Left ventricle myocardium inferior (tissue), 1 donor: ENCODE measurements around the gene HIP1R. TPM values are rescaled to one million over a fixed set of nuclear protein-coding genes. Genes with fewer than 3 reads are reported as not detected.

Source experiments
- DNase-seq: peaks from one replicate; pipeline ENCODE4 v3.0.0-alpha.2; 2020
- H3K27ac ChIP-seq: fragments of 200-600 bp; replicated peaks from 2 replicates; pipeline ENCODE4 v1.8.0; 2021
- H3K27me3 ChIP-seq: fragments of 200-600 bp; 2 replicates; pipeline ENCODE4 v1.8.0; 2021; ENCODE audit warnings: low read depth
- H3K36me3 ChIP-seq: fragments of 200-600 bp; 2 replicates; pipeline ENCODE4 v1.8.0; 2021
- H3K4me1 ChIP-seq: fragments of 200-600 bp; 2 replicates; pipeline ENCODE4 v1.8.0; 2021
- H3K4me3 ChIP-seq: fragments of 200-600 bp; 2 replicates; pipeline ENCODE4 v1.8.0; 2021; ENCODE audit warnings: mild to moderate bottlenecking, moderate library complexity
- H3K9me3 ChIP-seq: fragments of 200-600 bp; replicated peaks from 2 replicates; pipeline ENCODE4 v1.8.0; 2021
- CTCF ChIP-seq: fragments of 200-600 bp; IDR thresholded peaks from 2 replicates; pipeline ENCODE4 v1.8.0; 2021; ENCODE audit warnings: antibody characterized with exemption, mild to moderate bottlenecking, borderline replicate concordance
- intact Hi-C: fragments of 100-400 bp; cut with micrococcal nuclease; formaldehyde crosslinking; loops from one replicate; pipeline ENCODE4 v1.11.0; 2022
- total RNA-seq: library from RNA; stranded (reverse); fragmentation: NEBNext Ultra II Directional; extraction: Animal tissue kit (Norgen Biotek cat#: 25700); gene quantifications from one replicate; pipeline ENCODE4 v1.2.1, GENCODE V29; 2021
- donor health status: DM: no; HTN: yes; CAD: no; lungs with severe emphysema.

HIP1R gene
- total RNA-seq, 1 donor from 2014 or later, result 11.2 TPM

- Histone ChIP-seq H3K27ac (peak overlapping the region; percentile 94), H3K36me3 (peaks cover 41% of the 10 kb centered on the region), H3K4me3 (peak overlapping the region; percentile 16), H3K27me3 (no peaks in the 10 kb centered on the region), H3K9me3 (no peaks in the 10 kb centered on the region), H3K4me1 (peaks cover 97% of the 10 kb centered on the region)
- intact Hi-C loops, result no loop called here
- peak; percentile 81 for DNase-seq
- peak; percentile 67 for TF ChIP-seq CTCF
These were observed 32.6 kb downstream of the HIP1R start for GRCh38 chr12:122867691-122868461.

DNA sequence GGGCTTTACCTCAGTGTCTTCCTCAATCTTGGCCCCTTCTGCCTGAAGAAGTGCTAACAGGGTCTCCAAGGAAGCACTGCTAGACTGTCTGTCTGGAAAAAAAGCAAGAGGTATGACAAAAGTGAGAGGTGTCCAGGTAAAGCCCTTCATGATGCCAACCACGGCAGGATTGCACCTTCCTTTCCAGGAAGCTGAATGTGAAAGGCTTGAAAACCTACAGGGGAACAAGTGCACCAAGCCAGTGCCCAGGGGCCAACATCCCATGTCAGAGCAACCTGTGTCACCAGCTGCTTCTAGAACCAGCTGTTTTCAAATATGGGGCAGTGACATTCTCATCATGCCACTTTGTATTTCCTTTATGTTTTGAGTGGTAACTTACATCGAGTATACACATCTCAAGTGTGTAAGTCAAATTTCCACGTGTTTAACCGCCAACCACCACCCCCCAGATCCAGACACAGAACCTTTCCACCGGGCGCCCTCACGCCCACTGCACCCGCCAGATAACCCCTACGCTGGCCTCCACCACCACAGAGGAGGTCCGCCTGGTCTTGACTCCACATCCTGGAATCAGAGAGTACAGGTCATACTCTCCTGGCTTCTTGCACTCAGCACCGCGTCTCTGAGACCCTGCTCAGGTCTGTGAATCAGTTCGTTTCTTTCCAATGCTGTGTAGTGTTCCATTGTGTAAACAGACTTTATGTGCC, 33.4 kb downstream of the HIP1R start:
- H3K4me3 ChIP-seq, result peak overlapping the region; percentile 16
- no peaks in the 10 kb centered on the region for H3K9me3 ChIP-seq
- no peaks in the 10 kb centered on the region for H3K27me3 ChIP-seq
- intact Hi-C loops, result no loop called here
- peaks cover 41% of the 10 kb centered on the region for H3K36me3 ChIP-seq
- peak overlapping the region; percentile 94 for H3K27ac ChIP-seq
- no peak for TF ChIP-seq CTCF
- no peak for DNase-seq
- peaks cover 97% of the 10 kb centered on the region for H3K4me1 ChIP-seq

- no peak for DNase-seq
These were observed 34.1 kb downstream of the HIP1R start for GRCh38 chr12:122869207-122869973.

DNA sequence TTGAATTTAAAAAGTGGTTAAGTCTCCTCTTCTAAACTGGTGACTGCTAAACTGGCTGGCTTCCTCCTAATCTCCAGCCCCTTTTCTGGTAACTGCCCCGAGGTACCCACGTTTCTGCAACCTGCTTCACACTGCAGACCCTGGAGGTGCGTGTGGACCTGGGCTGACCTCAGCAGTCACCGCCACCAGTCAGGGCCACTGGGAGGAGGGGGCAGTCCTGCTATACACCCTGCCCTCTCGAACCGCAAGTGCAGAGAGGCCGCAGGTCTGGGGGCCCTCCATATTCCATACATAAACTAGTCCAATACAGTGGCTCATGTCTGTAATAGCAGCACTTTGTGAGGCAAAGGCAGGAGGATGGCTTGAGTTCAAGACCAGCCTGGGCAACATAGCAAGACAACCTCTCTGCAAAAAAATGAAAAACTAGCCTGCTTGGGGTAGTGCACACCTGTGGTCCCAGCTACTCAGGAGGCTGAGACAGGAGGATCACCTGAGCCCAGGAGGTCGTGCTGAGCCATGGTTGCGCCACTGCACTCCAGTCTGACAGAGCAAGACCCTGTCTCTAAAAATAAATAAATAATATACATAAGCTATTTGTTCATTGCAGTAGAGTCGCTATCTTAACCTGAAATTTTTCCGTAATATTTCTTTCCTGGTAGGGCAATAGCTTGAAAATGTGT, 35.0 kb downstream of the HIP1R start:
- Histone ChIP-seq H3K4me1 (peaks cover 100% of the 10 kb centered on the region), H3K27ac (peak overlapping the region; percentile 92), H3K36me3 (peaks cover 41% of the 10 kb centered on the region), H3K4me3 (peak overlapping the region; percentile 60), H3K9me3 (no peaks in the 10 kb centered on the region), H3K27me3 (no peaks in the 10 kb centered on the region)
- intact Hi-C loops, result no loop called here
- DNase-seq, result no peak
- TF ChIP-seq CTCF, result no peak

More at GRCh38 chr12:122869207-122869973, 34.1 kb downstream of the HIP1R start:
- H3K4me3 ChIP-seq, result no peak overlapping the region
- peak overlapping the region; percentile 94 for H3K27ac ChIP-seq
- H3K27me3 ChIP-seq, result no peaks in the 10 kb centered on the region
- peaks cover 100% of the 10 kb centered on the region for H3K4me1 ChIP-seq
- H3K36me3 ChIP-seq, result peaks cover 41% of the 10 kb centered on the region
- no peaks in the 10 kb centered on the region for H3K9me3 ChIP-seq
- no peak for TF ChIP-seq CTCF
- intact Hi-C loops, result no loop called here
